22Rv1 (cell line): ENCODE data around the gene DPP6.

ENCODE experiments used
- H3K27ac ChIP-seq: fragments of 450-650 bp; 2 replicates; pipeline ENCODE4 v1.5.1; 2017
- CTCF ChIP-seq: fragments of 450-650 bp; IDR thresholded peaks from 2 replicates; pipeline ENCODE4 v1.5.1; 2017; ENCODE audit warnings: mild to moderate bottlenecking
- ZFX ChIP-seq: fragments of 450-650 bp; IDR thresholded peaks from 2 replicates; pipeline ENCODE4 v1.6.1; 2017; ENCODE audit warnings: antibody characterized with exemption, borderline replicate concordance

Gene DPP6

GRCh38 chr7:154287356-154287755 lies 235.2 kb downstream of the DPP6 start:
- TF ChIP-seq ZFX (no peak), CTCF (no peak)
- H3K27ac ChIP-seq = no peak overlapping the region

GRCh38 chr7:154289119-154289518 lies 236.9 kb downstream of the DPP6 start:
- H3K27ac ChIP-seq = no peak overlapping the region
- no peak for TF ChIP-seq ZFX
- no peak for TF ChIP-seq CTCF

GRCh38 chr7:154296443-154296842 lies 244.2 kb downstream of the DPP6 start:
- TF ChIP-seq CTCF = no peak
- TF ChIP-seq ZFX = no peak

GRCh38 chr7:154299736-154300135 lies 247.5 kb downstream of the DPP6 start:
- no peak for TF ChIP-seq ZFX
- TF ChIP-seq CTCF = no peak
- no peak overlapping the region for H3K27ac ChIP-seq

More at GRCh38 chr7:154296443-154296842, 244.2 kb downstream of the DPP6 start:
- H3K27ac ChIP-seq = no peak overlapping the region

- no peak overlapping the region for H3K27ac ChIP-seq
- TF ChIP-seq ZFX = no peak
- no peak for TF ChIP-seq CTCF
These were observed 250.2 kb downstream of the DPP6 start for GRCh38 chr7:154302380-154302779.

- TF ChIP-seq ZFX = no peak
- TF ChIP-seq CTCF = no peak
- no peak overlapping the region for H3K27ac ChIP-seq
These were observed 252.0 kb downstream of the DPP6 start for GRCh38 chr7:154304231-154304630.

GRCh38 chr7:154304740-154305700 lies 252.8 kb downstream of the DPP6 start:
- TF ChIP-seq CTCF = no peak
- TF ChIP-seq ZFX = no peak
- H3K27ac ChIP-seq = no peak overlapping the region
